ENCODE data around the gene RNF225. TPM values are rescaled to one million over a fixed set of nuclear protein-coding genes. Genes with fewer than 3 reads are reported as not detected.

Gene RNF225
- total and polyA plus RNA-seq, 9 of the 15 experiments (the other 6 are each of a cell fraction or from before 2014, with no cell fraction given), result 0.33 TPM; not detected in 8

DNA sequence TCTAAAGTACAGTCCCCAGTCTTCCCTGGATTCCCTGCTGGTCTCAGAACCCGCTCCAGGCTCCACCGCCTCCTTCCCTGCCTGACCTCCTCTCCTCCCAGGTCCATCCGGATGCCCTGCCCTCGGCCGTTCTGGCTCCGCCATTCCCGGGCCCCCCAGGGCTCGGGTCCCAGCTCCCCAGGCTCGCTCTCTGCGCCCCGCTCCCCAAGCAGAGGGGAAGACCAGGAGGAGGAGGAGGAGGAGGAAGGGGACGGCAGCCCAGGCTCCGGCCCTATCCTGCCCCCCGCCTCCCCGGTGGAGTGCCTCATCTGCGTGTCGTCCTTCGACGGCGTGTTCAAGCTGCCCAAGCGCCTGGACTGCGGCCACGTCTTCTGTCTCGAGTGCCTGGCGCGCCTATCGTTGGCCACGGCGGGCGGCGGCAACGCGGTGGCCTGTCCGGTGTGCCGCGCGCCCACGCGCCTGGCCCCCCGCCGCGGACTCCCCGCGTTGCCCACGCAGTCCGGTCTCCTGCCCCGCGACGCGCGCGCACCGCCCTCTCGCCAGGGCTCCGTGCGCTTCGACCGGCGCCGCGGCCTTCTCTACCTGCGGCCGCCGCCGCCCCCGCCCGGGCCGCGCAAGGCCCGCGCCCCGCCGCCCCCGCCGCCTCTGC, 647 bp downstream of the RNF225 start:
- Histone ChIP-seq H3K4me2 (ENCODE audit: insufficient read depth, low read length) (no peak overlapping the region), H3K79me2 (ENCODE audit: control insufficient read depth, insufficient read depth, low read length) (peaks cover 27% of the 10 kb centered on the region), H3K4me1 (replicated peaks in 1 of 2; ENCODE audit: control insufficient read depth in 2 of 2, insufficient read depth in 2 of 2, low read length in 2 of 2) (peaks cover 13 to 65% of the 10 kb centered on the region in 2 experiments), H3K9me1 (ENCODE audit: control insufficient read depth, insufficient read depth, low read length) (no peaks in the 10 kb centered on the region), H3K27ac (ENCODE audit: extremely low read depth, low read depth, low read length) (no peak overlapping the region), H3K4me3 (no peak overlapping the region), H3K36me3 (ENCODE audit: control insufficient read depth, insufficient read depth, low read length) (peaks cover 46% of the 10 kb centered on the region), H3K9me3 (replicated peaks; ENCODE audit: control insufficient read depth, insufficient read depth, low read depth, low read length) (no peaks in the 10 kb centered on the region), H3K27me3 (ENCODE audit: control insufficient read depth in 2 of 2, insufficient read depth in 2 of 2, low read length in 2 of 2) (no peaks in the 10 kb centered on the region), H2AFZ (ENCODE audit: low read depth, low read length) (no peak overlapping the region), H3K9ac (ENCODE audit: insufficient read depth in 1 of 2, low read depth in 2 of 2, low read length in 2 of 2) (no peak overlapping the region), H4K20me1 (replicated peaks; ENCODE audit: control insufficient read depth, insufficient read depth, low read length) (peaks cover 18% of the 10 kb centered on the region; the same call in 1 of the 2 replicates)
- no TSS peak for BruUV-seq (replicated peaks)
- intact Hi-C loops (cut with micrococcal nuclease) (no loop called here), in situ Hi-C loops (cut with MboI) (no loop called here)
- ATAC-seq, result peak; percentile 1; the same call in 1 of the 3 replicates
- DNase-seq (ENCODE audit: extremely low read depth in 1 of 4, low spot score in 3 of 4), result peak in 2 of 4 experiments; percentile 16 to 31
- 97% methylated on average over 24 of the region's 75 CpGs for WGBS (ENCODE audit: insufficient coverage, low coverage, missing lambda C conversion rate)
- ChIA-PET CTCF (ENCODE audit: low intra/inter-chr PET ratio) (interaction anchor here (0.6 kb wide), 1 partner anchor 27 kb away, joined by 3 read pairs; no protein-coding TSS in a partner anchor), POLR2A (interaction anchor here (0.9 kb wide), 1 partner anchor 13 kb away, joined by 3 read pairs; the partner anchor contains the start of gene ZNF584)
- FAIRE-seq, result no peak
- TF ChIP-seq CHD1 (IDR thresholded peaks at IDR 0.05; ENCODE audit: low read length), result no peak
- TF ChIP-seq RBM22 (IDR thresholded peaks at IDR 0.05; ENCODE audit: low read depth, low read length, poor library complexity, severe bottlenecking), result peak; percentile 67
- no peak for TF ChIP-seq BACH1 (tag; IDR thresholded peaks at IDR 0.05)
- TF ChIP-seq, protein P1, sequence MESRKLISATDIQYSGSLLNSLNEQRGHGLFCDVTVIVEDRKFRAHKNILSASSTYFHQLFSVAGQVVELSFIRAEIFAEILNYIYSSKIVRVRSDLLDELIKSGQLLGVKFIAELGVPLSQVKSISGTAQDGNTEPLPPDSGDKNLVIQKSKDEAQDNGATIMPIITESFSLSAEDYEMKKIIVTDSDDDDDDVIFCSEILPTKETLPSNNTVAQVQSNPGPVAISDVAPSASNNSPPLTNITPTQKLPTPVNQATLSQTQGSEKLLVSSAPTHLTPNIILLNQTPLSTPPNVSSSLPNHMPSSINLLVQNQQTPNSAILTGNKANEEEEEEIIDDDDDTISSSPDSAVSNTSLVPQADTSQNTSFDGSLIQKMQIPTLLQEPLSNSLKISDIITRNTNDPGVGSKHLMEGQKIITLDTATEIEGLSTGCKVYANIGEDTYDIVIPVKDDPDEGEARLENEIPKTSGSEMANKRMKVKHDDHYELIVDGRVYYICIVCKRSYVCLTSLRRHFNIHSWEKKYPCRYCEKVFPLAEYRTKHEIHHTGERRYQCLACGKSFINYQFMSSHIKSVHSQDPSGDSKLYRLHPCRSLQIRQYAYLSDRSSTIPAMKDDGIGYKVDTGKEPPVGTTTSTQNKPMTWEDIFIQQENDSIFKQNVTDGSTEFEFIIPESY (CRISPR knock-in tag; IDR thresholded peaks at IDR 0.05), result peak; percentile 93
- peak; percentile 8 for TF ChIP-seq RBBP5 (IDR thresholded peaks at IDR 0.05; ENCODE audit: borderline replicate concordance, insufficient read depth, low read length, poor library complexity, severe bottlenecking)
- peak; percentile 2 for TF ChIP-seq POLR2B (IDR thresholded peaks at IDR 0.05; ENCODE audit: low read depth, partially characterized antibody)
- no peak for TF ChIP-seq CBX1 (IDR thresholded peaks at IDR 0.05; ENCODE audit: low read depth)
- TF ChIP-seq CBFA2T2 (conservative IDR thresholded peaks at IDR 0.05), result no peak
- peak; percentile 15; the same call in 1 of the 2 replicates for TF ChIP-seq SUPT5H (IDR thresholded peaks at IDR 0.05)
- TF ChIP-seq POLR2G (IDR thresholded peaks at IDR 0.05; ENCODE audit: low read depth, low read length), result peak; percentile 71
- no peak for TF ChIP-seq CBFA2T3 (IDR thresholded peaks at IDR 0.05)
- TF ChIP-seq, protein P2, sequence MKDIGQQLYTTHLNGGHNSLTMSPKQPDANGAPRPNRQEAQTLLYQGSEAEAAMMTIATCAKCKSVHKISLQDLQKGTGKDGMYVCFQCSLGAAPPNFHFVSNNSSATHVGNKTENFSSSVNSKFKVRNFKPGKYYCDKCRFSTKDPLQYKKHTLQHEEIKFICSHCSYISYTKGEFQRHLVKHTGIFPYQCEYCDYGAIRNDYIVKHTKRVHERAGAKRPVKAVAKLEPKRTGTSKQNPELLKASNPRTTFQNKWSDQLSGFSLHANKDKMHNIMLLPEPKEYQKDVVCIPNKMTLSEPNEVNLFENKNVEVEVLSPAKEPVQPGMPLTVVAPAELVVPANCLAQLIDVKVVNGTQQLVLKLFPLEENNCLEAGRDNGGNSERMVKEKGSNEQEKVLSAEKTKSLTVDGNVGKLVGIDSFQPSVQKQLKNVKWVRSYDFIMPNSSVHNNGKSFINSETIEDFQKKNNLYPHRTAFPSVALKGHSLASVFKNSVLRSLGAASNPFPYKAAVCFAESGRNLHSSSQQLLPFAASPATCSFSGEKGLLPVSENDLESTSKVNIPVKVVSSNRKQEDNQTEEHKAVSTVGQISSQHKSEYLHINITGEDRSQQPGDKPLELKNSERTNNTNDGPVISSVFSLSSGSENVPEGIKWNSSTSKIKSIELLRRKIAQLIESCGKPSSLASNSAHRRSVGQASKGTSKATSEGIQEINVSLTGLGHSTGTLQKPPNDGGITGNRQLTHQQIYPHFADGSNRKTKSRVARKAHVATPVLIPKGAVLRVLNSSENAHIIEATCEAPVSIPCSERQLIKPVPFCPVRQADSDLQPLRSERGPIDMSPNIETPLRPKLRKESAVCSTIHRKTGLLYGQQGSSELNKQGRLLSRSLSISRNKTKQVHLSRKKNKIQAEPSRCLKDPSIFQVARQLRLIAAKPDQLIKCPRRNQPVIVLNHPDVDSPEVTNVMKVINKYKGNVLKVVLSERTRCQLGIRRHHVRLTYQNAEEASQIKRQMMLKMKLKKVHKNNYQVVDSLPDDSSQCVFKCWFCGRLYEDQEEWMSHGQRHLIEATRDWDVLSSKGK (CRISPR knock-in tag; IDR thresholded peaks at IDR 0.05), result no peak
- 0 out of 2 replicates have a peak, but pooled peaks have one; percentile 10 for TF ChIP-seq HNRNPL (IDR thresholded peaks at IDR 0.05; ENCODE audit: low read depth, low read length)
- no peak for TF ChIP-seq ILF3 (IDR thresholded peaks at IDR 0.05; ENCODE audit: borderline replicate concordance)
